ENCODE measurements around the gene NPC1L1. TPM values are rescaled to one million over a fixed set of nuclear protein-coding genes. Genes with fewer than 3 reads are reported as not detected.

Gene NPC1L1
- total and polyA plus RNA-seq, 7 donors, result 0.03 to 0.28 (median 0.17) TPM; not detected in 3

DNA sequence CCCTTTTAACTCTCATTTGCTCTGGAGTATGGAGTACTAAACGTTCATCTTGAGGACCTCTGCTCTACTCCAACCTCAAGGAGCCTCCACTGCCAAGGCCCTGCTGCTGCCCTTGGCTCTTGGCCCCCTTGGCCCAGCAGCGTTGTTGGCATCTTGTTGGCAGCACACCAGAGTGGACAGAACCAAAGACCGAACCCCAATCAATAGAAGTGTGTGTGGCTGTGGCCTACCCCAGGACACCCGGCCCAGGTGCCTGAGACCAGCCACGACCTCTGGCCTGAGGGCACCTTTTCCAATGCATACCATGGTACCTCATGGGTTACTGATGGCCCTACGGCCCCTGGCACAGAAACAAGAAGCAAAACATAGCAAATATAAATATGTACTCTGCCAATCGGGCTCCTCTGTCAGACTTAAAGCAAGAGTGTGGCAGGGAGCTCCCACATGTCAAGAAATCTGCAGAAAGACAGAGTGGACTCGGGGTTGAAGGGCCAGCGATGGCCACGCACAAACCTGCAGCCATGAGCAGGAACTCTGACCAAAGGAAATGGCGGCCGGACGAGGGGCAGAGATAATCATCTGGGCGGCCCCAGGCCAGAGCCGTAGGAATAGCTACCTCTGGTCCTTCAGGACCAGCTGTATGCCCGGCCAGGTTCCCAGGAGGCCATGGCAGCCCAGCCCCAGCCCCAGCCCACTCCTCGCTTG, 2.9 kb downstream of the NPC1L1 start:
- ATAC-seq, result no peak

DNA sequence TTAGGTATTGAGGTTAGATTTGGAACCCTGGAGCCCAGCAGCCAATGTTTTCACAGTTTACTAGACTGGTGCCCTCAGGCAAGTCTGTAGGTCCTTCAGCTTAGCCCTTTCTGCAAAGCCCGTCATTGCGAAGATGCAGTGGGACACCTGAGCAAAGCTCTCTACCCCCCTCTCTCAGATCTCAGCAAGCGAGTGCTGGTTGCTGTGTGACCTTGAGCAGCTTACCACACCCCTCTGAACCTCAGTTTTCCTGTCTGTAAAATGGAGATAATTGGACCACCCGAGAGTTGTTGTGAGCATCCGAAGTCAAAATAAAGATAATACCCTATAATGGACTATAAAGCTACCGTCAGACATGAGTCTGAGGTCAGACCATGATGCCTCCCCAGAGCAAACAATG, 3.7 kb downstream of the NPC1L1 start:
- ATAC-seq, result no peak
- Histone ChIP-seq H3K27me3 (ENCODE audit: insufficient read depth in 3 of 3, low read length in 2 of 3) (no peaks in the 10 kb centered on the region), H3K4me3 (no peak overlapping the region), H3K27ac (no peak overlapping the region), H3K9me3 (no peaks in the 10 kb centered on the region), H3K4me1 (no peaks in the 10 kb centered on the region), H3K36me3 (ENCODE audit: insufficient read depth in 1 of 2, low read depth in 1 of 2) (no peaks in the 10 kb centered on the region)
- DNase-seq, result no peak
- intact Hi-C loops (cut with DNase I), result no loop called here
- WGBS, 3 donors, result 93 to 94% (median 93%) methylated on average over 6 of the region's 6 CpGs
- TF ChIP-seq, protein P1, sequence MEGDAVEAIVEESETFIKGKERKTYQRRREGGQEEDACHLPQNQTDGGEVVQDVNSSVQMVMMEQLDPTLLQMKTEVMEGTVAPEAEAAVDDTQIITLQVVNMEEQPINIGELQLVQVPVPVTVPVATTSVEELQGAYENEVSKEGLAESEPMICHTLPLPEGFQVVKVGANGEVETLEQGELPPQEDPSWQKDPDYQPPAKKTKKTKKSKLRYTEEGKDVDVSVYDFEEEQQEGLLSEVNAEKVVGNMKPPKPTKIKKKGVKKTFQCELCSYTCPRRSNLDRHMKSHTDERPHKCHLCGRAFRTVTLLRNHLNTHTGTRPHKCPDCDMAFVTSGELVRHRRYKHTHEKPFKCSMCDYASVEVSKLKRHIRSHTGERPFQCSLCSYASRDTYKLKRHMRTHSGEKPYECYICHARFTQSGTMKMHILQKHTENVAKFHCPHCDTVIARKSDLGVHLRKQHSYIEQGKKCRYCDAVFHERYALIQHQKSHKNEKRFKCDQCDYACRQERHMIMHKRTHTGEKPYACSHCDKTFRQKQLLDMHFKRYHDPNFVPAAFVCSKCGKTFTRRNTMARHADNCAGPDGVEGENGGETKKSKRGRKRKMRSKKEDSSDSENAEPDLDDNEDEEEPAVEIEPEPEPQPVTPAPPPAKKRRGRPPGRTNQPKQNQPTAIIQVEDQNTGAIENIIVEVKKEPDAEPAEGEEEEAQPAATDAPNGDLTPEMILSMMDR (IDR thresholded peaks at IDR 0.05), result no peak

More for the DNA sequence above, 2.9 kb downstream of the NPC1L1 start:
- H3K27ac ChIP-seq, result no peak overlapping the region
- no peak for DNase-seq
- no peaks in the 10 kb centered on the region for H3K27me3 ChIP-seq (ENCODE audit: insufficient read depth in 3 of 3, low read length in 2 of 3)
- no peak overlapping the region for H3K4me3 ChIP-seq
- H3K4me1 ChIP-seq, result no peaks in the 10 kb centered on the region
- WGBS, 3 donors, result 80 to 87% (median 83%) methylated on average over 17 of the region's 17 CpGs
- intact Hi-C loops (cut with DNase I), result no loop called here
- no peaks in the 10 kb centered on the region for H3K36me3 ChIP-seq (ENCODE audit: insufficient read depth in 1 of 2, low read depth in 1 of 2)
- TF ChIP-seq, protein P1 (IDR thresholded peaks at IDR 0.05), result no peak
- H3K9me3 ChIP-seq, result no peaks in the 10 kb centered on the region

DNA sequence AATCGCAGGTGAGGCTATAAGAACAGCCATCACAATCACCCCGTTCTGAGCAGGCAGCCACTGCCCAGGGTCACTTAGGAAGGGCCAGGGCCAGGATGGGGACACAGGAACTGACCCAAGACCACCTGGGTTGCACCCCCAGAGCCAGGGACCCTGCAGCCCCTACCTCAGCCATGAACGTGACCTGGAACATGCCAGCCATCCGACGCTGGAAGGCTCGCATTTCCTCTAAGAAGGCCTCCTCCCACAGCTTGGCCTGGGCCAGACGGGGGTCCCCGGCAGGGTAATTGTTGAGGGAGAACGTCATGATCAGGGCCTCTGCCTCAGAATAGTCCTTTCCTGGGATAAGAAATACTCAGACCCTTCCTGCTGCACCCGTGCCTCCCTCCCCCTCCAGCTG, 5.0 kb downstream of the NPC1L1 start:
- TF ChIP-seq, protein P1 (IDR thresholded peaks at IDR 0.05), result no peak
- Histone ChIP-seq H3K4me1 (no peaks in the 10 kb centered on the region), H3K9me3 (no peaks in the 10 kb centered on the region), H3K4me3 (no peak overlapping the region), H3K27ac (no peak overlapping the region), H3K36me3 (ENCODE audit: insufficient read depth in 1 of 2, low read depth in 1 of 2) (no peaks in the 10 kb centered on the region), H3K27me3 (ENCODE audit: insufficient read depth in 3 of 3, low read length in 2 of 3) (no peaks in the 10 kb centered on the region)
- 77 to 84% (median 79%) methylated on average over 10 of the region's 10 CpGs for WGBS, 3 donors
- no peak for ATAC-seq
- intact Hi-C loops (cut with DNase I), result no loop called here
- DNase-seq, result no peak

DNA sequence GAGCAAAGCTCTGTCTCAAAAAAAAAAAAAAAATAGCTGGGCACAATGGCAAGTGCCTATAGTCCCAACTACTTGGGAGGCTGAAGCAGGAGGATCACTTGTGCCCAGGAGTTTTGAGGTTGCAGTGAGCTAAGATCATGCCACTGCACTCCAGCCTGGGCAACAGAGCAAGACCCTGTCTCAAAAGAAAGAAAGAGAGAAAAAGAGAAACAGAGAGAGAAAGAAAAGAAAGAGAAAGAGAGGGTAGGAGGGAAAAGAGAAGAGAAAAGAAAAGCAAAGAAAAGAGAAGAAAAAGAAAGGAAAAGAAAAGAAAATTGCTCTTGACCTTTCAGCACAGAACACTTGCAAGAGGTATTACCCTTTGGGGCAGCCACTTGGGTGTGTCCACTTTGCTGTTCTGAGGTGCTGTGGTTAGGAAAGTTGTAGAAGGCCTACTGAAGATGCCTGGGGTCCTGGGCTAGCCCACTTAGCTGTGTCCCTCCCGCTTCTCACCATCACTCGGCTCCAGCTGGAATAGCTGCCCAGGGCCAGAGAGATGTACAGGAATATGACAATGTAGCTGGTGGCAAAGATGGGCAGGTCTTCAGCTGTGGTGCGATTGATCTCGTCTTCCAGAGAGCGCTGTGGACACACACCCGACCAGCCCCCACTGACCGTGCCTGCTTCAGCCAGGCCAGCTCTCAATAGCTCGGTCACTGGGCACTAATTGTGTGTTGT, 5.6 kb downstream of the NPC1L1 start:
- DNase-seq, result no peak
- Histone ChIP-seq H3K36me3 (ENCODE audit: insufficient read depth in 1 of 2, low read depth in 1 of 2) (no peaks in the 10 kb centered on the region), H3K4me3 (no peak overlapping the region), H3K9me3 (no peaks in the 10 kb centered on the region), H3K27ac (no peak overlapping the region), H3K27me3 (ENCODE audit: insufficient read depth in 3 of 3, low read length in 2 of 3) (no peaks in the 10 kb centered on the region), H3K4me1 (no peaks in the 10 kb centered on the region)
- TF ChIP-seq, protein P1 (IDR thresholded peaks at IDR 0.05), result no peak
- intact Hi-C loops (cut with DNase I), result no loop called here
- ATAC-seq, result no peak
- 87 to 94% (median 93%) methylated on average over 8 of the region's 8 CpGs for WGBS, 3 donors
